BJ (cell line): Measurements from ENCODE around the gene PSMC2. TPM values are rescaled to one million over a fixed set of nuclear protein-coding genes. Genes with fewer than 3 reads are reported as not detected.

Experiments used
- CTCF ChIA-PET: fragments of 350-600 bp; formaldehyde crosslinking; extraction: SDS; loops from one replicate; lab custom pipeline; 2021; ENCODE audit warnings: antibody characterized with exemption, inconsistent platforms; lab: Yijun Ruan, JAX
- POLR2A ChIA-PET: fragments of 300-600 bp; sonication (Branson Sonifier 250); formaldehyde crosslinking; extraction: SDS; loops from one replicate; lab custom pipeline; 2021; ENCODE audit warnings: antibody characterized with exemption; lab: Charles Lee
- DNase-seq: peaks from one replicate; pipeline ENCODE4 v3.0.0-alpha.2; 2011; ENCODE audit warnings: low read depth
- H3K27me3 ChIP-seq: 2 replicates; pipeline ENCODE4 v1.6.0; 2011; ENCODE audit warnings: low read length; ENCODE audit not compliant: control insufficient read depth, insufficient read depth
- H3K36me3 ChIP-seq: 2 replicates; pipeline ENCODE4 v1.5.1; 2011; ENCODE audit warnings: low read length; ENCODE audit not compliant: control insufficient read depth, insufficient read depth
- H3K4me3 ChIP-seq: 2 replicates; pipeline ENCODE4 v1.5.1; 2011; ENCODE audit warnings: low read depth, mild to moderate bottlenecking, control low read depth, low read length
- polyA plus RNA-seq: library from polyadenylated mRNA; depleted of rRNA; stranded (reverse); fragments of >200 nt; gene quantifications from 2 replicates; pipeline ENCODE4 v1.2.3, GENCODE V29; 2011
- TF ChIP-seq, protein P1 (sequence below): IDR thresholded peaks from 2 replicates; pipeline ENCODE4 v1.5.1; 2011; ENCODE audit warnings: low read depth, mild to moderate bottlenecking, control low read depth, inconsistent platforms, low read length, moderate library complexity; ENCODE audit not compliant: insufficient read depth

The PSMC2 gene
- polyA plus RNA-seq, 1 experiment: 103 TPM

DNA sequence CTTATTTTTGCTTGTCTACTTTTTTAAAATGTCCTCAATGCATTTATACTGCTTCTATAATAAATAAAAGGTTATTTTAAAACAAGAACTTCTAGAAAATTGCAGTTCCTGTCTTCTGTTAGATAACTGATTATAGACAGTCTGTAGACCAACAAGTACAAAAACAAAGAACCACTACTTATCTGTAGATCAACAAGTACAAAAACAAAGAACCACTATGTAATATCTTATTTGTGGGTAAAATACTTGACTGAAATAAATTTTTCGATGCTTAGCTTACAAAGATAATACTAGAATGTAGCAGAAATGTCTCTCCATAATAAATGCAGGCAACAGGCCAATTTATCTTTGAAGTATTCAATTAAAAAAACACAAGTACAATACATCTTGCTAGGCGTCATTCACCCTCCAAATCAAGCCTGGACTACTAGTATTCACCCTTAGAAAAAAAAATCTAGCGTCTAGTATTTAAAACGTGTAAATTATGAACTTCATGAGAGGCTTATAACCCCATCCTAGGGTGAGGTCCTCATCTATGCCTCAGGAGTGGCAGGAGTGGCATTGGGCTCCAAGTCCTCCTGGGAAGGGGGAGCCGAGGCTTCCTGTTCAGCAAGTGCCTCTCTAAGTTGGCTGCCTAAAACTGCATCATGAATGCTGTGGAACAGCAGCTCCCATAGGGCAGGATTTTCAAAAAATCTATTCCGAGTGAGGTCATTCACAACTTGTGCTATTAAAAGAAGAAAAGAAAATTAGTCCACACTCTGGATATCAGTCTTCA lies 26.6 kb downstream of the PSMC2 start:
- no peak for DNase-seq
- H3K4me3 ChIP-seq: no peak overlapping the region
- TF ChIP-seq, protein P1, sequence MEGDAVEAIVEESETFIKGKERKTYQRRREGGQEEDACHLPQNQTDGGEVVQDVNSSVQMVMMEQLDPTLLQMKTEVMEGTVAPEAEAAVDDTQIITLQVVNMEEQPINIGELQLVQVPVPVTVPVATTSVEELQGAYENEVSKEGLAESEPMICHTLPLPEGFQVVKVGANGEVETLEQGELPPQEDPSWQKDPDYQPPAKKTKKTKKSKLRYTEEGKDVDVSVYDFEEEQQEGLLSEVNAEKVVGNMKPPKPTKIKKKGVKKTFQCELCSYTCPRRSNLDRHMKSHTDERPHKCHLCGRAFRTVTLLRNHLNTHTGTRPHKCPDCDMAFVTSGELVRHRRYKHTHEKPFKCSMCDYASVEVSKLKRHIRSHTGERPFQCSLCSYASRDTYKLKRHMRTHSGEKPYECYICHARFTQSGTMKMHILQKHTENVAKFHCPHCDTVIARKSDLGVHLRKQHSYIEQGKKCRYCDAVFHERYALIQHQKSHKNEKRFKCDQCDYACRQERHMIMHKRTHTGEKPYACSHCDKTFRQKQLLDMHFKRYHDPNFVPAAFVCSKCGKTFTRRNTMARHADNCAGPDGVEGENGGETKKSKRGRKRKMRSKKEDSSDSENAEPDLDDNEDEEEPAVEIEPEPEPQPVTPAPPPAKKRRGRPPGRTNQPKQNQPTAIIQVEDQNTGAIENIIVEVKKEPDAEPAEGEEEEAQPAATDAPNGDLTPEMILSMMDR: no peak
- POLR2A ChIA-PET: no interaction called here
- CTCF ChIA-PET: interaction anchor here (0.6 kb wide), 1 partner anchor 78 kb away, joined by 3 read pairs; no protein-coding TSS in a partner anchor
- no peaks in the 10 kb centered on the region for H3K36me3 ChIP-seq
- H3K27me3 ChIP-seq: peaks cover 1% of the 10 kb centered on the region; the same call in 1 of the 2 replicates

DNA sequence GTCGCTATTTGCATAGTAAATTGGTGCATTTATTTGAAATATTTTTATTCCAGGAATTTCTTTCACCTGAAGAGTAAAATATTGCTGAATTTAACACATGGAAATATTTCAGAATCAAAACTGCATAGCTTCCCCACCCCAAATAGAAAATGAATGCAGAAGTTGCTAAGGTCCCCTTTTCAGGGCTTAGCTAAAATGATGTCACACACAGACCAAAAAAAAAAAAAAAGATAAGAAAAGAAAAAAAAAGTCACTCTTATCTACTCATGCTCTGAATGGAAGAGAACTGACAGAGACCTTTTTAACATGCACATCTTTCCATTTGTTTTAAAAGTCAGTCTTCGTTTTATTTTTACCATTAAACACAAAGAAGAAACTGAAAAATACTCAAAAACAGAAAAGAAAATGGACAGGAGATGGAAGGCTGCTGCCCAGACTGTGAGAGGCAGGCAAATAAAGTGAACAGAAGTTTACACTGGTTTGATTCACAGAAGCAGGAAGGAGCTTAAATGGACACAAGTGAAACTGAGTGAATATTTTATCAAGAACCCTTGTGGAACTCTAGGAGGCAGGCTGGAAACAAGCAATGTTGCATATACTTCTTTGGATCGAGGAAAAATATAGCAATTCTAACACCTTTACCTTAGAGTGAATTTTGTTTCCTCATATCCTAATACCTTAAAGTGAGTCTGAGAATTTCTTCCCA lies 32.0 kb downstream of the PSMC2 start:
- Histone ChIP-seq H3K36me3 (no peaks in the 10 kb centered on the region), H3K4me3 (no peak overlapping the region), H3K27me3 (peaks cover 1% of the 10 kb centered on the region)
- no peak for DNase-seq
- TF ChIP-seq, protein P1: no peak
- CTCF ChIA-PET: interaction anchor here (0.9 to 1.0 kb wide), 2 partner anchors 9 to 21 kb away, joined by 3 to 4 read pairs; no protein-coding TSS in a partner anchor
- POLR2A ChIA-PET: no interaction called here

DNA sequence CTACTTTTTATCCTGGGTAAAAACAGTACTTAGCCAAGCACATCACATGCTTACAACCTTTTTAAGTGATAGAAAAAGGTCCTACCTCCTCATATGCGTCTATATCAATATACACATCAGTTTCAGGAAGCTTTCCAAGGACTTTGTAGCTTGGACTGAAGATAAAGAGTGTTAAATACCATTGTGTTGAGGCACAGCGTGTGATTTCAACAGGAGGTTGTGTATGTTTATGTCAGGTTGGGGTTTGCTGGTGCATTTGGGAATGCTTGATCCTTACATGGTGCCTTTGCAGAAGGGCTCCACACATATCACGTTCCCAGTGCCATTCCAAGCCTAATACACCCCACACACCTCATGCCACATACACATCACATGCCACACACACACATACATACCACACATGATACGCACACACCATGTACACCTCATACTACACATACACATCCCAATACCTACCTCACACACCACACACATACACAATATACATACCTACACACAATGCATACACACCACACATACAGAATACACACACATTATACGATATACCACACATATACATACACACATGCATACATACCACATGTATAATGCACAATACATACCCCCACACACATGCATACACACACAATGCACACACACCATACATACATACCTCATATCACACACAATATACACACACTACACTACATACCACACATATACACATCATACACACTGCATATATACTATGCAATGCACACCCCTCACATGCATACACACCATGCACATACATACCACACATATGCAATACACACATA lies 33.1 kb downstream of the PSMC2 start:
- no peaks in the 10 kb centered on the region for H3K36me3 ChIP-seq
- H3K4me3 ChIP-seq: no peak overlapping the region
- H3K27me3 ChIP-seq: peaks cover 1% of the 10 kb centered on the region
- TF ChIP-seq, protein P1: no peak
- POLR2A ChIA-PET: no interaction called here
- CTCF ChIA-PET: interaction anchor here (1.0 kb wide), 1 partner anchor 10 kb away, joined by 3 read pairs; no protein-coding TSS in a partner anchor
- DNase-seq: no peak

DNA sequence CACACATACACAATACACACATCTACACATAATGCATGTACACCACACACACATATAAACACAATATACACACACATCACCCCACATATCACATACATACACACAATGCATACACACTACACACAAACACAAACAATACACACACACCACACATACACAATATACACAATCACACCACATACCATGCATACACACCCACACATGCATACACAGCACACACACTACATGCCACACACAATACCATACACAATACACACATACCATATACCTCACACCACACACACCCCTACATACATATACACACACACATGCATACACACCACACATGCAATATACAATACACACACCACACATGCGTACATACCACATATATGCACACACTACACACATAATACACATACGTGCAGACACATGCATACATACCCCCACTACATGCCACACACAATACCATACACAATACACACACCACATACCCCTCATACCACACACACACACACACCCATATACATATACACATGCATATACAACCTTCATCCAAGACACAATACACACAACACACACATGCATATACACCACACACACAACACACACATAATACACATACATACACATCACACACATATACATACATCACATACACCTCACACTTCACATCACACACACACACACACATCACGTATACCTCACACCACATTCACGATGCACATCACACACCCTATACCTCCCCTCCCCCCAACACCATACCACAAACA lies 34.0 kb downstream of the PSMC2 start:
- TF ChIP-seq, protein P1: no peak
- Histone ChIP-seq H3K4me3 (no peak overlapping the region), H3K27me3 (peaks cover 1% of the 10 kb centered on the region), H3K36me3 (no peaks in the 10 kb centered on the region)
- ChIA-PET POLR2A (no interaction called here), CTCF (no interaction called here)
- no peak for DNase-seq
